Measurements from ENCODE around the gene HTR3A. TPM values are rescaled to one million over a fixed set of nuclear protein-coding genes. Genes with fewer than 3 reads are reported as not detected.
"Not testable (repeated sequence)": the region's sequence is repeated elsewhere in the genome, so short reads cannot be mapped to it uniquely, and the experiment has no call there.

HTR3A gene
- total RNA-seq: not detected in 2 replicates

- intact Hi-C loops (cut with micrococcal nuclease): no loop called here
Observed at GRCh38 chr11:113974741-113975470, at the start of gene HTR3A. Gene HTR3A, plus strand, starts transcription at chr11:113975108. Its CDS starts 218 bp downstream, at chr11:113975326.

GRCh38 chr11:113926273-113927197 lies 48.4 kb upstream of the HTR3A start:
- intact Hi-C loops (cut with micrococcal nuclease): no loop called here

GRCh38 chr11:113928311-113928710 lies 46.6 kb upstream of the HTR3A start:
- intact Hi-C loops (cut with micrococcal nuclease): no loop called here

GRCh38 chr11:113932788-113933187 lies 42.1 kb upstream of the HTR3A start:
- intact Hi-C loops (cut with micrococcal nuclease): no loop called here

- intact Hi-C loops (cut with micrococcal nuclease): not testable (repeated sequence)
Observed at GRCh38 chr11:113934193-113934592, 40.7 kb upstream of the HTR3A start.

GRCh38 chr11:113934761-113935160 lies 40.1 kb upstream of the HTR3A start:
- intact Hi-C loops (cut with micrococcal nuclease): no loop called here

- intact Hi-C loops (cut with micrococcal nuclease): no loop called here
Observed at GRCh38 chr11:113935858-113936257, 39.0 kb upstream of the HTR3A start.

- intact Hi-C loops (cut with micrococcal nuclease): no loop called here
Observed at GRCh38 chr11:113937918-113938317, 37.0 kb upstream of the HTR3A start.

- intact Hi-C loops (cut with micrococcal nuclease): no loop called here
Observed at GRCh38 chr11:113942256-113942655, 32.7 kb upstream of the HTR3A start.

- intact Hi-C loops (cut with micrococcal nuclease): not testable (repeated sequence)
Observed at GRCh38 chr11:113946162-113946561, 28.7 kb upstream of the HTR3A start.

- intact Hi-C loops (cut with micrococcal nuclease): no loop called here
Observed at GRCh38 chr11:113947994-113948393, 26.9 kb upstream of the HTR3A start.

GRCh38 chr11:113949891-113950290 lies 25.0 kb upstream of the HTR3A start:
- intact Hi-C loops (cut with micrococcal nuclease): no loop called here

GRCh38 chr11:113951537-113951936 lies 23.4 kb upstream of the HTR3A start:
- intact Hi-C loops (cut with micrococcal nuclease): no loop called here

GRCh38 chr11:113952070-113952469 lies 22.8 kb upstream of the HTR3A start:
- intact Hi-C loops (cut with micrococcal nuclease): no loop called here

- intact Hi-C loops (cut with micrococcal nuclease): no loop called here
Observed at GRCh38 chr11:113952588-113952987, 22.3 kb upstream of the HTR3A start.

GRCh38 chr11:113954235-113954634 lies 20.7 kb upstream of the HTR3A start:
- intact Hi-C loops (cut with micrococcal nuclease): no loop called here

GRCh38 chr11:113956986-113957385 lies 17.9 kb upstream of the HTR3A start:
- intact Hi-C loops (cut with micrococcal nuclease): no loop called here

- intact Hi-C loops (cut with micrococcal nuclease): no loop called here
Observed at GRCh38 chr11:113960702-113961330, 14.1 kb upstream of the HTR3A start.

- intact Hi-C loops (cut with micrococcal nuclease): no loop called here
Observed at GRCh38 chr11:113967361-113967760, 7.5 kb upstream of the HTR3A start.

GRCh38 chr11:113971506-113972195 lies 3.3 kb upstream of the HTR3A start:
- intact Hi-C loops (cut with micrococcal nuclease): no loop called here

GRCh38 chr11:113977071-113977490 lies 2.2 kb downstream of the HTR3A start:
- intact Hi-C loops (cut with micrococcal nuclease): no loop called here

Measured in T-helper 2 cell treated with Interferon-gamma antibody and Interleukin-4, amounts not matched to agents 100 ng/mL and 5 ng/mL, for 36 hours (primary cell).